ENCODE measurements around the gene PTPA.

Gene PTPA

DNA sequence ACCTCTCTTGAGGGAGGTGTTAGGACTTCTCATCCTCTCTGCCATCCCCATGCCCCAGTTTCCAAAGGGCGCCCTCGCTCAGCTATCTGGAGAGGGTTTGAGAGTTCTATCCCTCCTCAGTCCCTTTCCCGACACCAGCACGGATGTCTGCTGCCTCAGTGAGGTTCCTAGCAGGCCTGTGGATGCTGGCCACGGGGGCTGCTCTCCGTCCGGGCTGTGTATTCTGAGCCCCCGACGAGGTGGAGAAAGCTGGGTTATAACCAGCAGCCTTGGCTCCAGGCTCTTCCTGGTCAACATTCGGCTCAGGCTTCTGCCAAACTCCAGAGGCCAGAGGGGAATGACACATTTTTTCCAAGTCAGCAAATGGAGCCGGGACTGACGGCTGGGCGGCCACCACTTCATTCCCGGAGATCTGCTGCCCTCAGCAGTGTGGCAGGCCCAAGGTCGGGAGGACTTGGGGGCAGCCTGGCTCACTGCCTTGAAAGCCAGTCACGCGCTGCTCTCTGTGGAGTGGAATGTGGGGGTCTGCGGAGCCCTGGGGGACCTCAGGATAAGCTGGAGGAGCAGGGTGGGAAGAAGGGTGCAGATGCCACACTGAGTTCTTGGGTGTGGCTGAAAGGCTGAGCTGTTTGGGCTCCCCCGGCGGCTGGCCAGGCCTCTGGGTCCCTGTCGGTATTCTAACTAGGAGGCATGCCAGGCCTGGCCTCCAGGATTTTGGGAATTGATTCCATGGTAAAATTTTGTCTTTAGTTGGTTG, 27.4 kb downstream of the PTPA start:
- no peak for DNase-seq

DNA sequence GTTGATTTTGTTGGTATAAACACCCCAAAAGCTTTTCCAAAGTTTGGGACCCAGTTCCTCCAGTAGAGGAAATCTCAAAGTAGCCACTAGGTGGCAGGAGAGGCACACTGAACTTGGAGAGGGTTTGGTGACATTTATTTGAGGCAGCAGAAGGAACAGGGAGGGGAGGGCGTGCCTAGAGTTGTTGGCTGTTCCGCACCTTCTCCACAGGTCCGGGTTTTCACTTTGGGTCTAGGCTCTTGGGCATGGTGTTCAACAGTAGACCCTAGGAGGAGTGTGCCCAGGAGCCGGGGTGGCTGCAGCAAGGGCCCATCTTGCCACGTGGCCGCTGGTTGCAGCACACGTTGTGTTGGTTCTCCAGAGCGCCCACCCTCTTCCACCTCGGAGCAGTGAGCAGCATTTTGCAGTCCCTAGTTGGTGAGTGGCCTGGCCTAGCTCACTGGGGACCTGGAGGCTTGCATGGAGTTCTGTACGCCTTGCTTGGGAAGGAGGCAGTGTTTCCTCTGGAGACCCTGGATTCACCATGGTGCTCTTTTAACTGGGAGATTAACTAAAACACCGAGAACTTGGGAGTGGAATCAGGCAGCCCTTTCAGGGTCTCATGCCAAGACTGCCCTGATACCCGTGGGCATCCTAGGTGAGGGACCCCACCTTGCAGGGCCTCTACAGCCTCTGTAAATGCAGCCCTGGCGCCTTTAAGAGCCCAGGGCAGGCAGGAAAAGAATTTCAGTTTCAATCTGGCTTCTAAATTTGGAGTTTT, 28.2 kb downstream of the PTPA start:
- peak; percentile 79 for DNase-seq

DNA sequence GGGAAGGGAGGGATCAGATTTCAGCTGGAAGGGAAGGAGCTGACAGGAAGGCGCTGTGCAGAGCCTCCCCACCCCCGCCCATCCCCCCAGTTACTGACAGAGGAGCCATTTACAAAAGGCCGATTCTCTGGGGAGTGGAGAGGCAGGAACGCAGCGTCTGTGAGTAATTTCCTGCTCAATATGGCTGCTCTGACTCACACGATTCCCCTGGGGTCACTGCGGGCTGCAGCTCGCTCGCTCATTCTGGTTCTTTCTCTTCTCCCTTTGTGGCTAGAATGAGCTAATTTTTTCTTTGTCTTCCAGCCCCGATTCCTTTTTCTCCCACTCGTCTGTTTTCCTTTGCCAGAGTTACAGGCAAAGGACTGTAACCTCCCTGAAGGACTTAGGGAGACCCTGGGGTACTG, 28.8 kb downstream of the PTPA start:
- DNase-seq: peak; percentile 76

DNA sequence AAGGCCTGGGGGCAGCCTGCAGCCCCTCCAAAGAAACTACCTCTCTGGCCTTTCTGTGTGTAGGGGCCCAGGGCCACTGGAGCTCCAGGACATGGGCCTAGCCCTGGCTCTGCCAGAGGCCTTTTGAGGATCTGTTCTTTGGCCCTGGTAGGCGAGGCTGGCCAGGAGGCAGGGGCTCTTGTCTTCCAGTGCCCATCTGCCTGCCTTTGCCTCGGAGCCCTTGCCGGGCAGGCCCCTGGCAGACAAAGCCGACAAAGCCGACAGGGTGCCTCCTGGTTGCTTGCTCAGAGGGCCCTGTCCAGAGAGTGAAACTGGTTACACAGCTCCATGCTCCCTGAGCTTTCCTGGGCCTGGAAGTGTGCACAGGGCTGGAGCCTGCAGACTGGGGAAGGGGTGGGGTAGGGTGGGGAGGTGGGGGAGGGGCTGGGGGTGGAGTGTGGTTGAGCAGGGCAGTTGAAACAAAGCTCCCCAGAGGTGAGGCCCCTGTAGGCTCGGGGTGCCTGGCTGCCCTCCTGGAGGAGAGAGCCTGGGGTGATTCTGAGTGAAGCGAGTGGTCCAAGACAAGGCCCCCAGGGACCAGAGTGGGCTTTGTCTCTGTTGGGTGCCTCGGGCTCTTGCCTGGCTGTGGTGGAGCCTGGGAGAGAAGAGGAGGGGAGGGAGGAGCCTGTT, 29.3 kb downstream of the PTPA start:
- DNase-seq: no peak

DNA sequence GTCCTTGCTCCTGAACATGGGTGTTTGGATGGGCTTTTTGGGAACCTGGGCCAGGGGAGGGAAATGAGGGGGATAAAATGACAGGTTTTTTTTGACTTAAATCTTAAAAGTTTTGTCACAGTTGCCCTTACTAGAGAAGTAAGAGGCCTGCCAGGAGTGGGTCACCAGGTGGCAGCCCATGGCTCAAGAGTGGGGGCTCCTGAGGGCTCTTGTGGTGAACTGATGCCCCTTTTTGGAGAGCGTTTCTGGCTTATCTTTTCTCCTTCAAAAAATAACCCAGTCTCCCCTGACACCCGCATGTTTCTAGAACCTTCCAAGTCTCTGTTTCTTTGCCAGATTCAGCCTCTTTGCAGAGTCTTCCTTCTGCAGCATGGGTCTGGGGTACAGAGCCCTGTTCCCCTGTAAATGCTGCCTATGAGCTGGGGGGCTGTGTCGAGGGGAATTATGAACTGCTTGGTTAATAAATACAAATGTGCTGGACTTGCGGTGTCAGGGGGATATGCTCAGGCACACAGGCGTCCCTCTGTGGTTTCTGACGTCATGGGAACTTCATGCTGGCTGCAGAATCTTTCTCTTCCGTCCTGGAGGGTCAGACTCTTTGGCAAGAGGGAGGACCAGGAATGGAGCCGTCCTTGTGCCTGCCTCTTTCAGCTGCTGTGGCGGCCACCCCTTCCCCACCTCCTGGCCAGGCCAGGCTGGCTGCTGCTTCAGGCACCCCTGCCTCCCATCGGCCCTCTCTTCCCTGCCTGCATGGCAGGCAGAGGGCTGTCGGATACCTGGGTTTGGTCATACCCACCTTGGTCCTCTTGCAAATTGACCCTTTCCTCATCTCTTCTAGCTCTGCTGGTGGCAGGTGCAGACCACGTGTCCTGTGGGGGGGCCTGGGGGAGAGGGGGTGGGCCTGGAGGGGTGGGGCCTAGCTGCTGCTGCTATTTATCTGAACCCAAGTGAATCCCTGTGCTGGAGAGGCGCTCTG, 30.1 kb downstream of the PTPA start:
- DNase-seq: no peak

DNA sequence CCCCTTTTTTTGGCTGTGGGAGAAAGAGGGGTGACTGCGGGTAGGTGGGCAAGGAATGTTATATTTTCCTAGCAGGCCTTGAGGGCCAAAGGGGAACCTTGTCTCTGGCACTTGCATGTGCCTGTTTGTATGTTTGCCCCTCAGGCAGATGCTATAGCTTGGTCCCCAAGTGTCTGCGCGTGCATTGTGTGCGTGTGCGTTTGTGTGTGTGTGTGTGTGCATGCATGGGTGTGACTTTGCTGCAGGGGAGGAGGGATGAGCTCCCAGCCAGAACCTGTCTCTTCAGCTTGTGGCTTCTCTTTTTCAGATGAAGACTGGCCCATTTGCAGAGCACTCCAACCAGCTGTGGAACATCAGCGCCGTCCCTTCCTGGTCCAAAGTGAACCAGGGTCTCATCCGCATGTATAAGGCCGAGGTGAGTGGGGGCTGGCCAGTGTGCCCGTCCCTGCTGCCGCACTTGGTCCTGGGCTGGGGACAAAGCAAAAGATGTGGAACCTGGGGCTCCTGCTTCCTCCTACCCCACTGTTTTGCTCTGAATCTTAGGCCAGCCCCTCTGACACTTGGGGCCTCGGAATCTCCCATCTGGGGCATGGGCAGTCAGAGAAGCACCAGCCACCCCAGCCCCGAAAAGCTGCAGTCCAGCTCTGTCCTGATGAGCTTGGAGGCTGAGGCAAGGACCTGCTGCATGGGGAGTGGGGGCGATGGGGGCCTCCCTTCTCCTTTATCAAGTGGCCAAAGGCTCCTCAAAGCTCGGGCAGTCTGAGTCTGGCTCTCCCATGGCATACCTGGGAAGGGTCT, 31.1 kb downstream of the PTPA start:
- DNase-seq: no peak

DNA sequence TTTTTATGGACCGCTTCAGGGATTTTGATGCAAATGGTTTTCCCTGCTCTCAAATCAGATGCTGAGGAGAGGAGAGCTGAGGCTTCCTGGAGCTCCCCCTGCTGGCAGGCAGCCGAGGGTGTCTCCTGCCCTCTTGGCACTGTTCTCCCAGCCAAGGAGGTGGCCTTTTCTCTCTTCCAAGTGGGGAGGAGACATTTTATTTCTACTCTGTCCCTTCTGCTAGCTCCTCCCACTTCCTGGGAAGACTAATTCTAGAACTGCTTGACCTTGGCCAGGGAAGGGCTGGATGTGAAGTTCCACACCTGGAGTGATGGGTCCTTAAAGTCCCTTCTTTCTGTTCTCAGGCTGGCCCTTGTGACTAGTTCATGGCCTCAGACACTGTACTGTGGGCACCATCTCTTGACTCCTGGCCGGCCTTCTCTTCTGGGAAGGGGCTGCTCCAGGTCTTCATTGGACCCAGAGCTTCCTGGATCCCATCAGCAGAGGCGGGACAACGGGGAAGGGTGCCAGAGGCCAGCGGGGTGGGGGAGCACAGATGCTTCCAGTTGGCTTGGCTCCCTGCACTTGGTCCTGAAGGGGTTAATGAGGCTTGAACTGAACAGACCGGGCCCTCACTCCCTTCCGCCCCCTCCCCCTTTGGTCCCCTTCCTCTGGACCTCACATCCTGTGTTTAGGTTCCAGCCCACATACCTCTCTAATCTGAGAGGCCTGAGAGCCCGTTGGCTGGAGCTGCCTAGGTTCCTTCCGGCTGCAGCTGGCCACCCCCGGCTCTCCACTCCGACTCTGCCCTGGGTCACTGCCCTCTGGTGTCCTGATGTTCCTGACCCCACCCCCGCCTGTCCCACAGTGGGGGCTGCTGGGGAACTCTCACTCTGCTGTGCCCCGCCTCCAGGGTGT, 32.1 kb downstream of the PTPA start:
- DNase-seq: peak; percentile 70

DNA sequence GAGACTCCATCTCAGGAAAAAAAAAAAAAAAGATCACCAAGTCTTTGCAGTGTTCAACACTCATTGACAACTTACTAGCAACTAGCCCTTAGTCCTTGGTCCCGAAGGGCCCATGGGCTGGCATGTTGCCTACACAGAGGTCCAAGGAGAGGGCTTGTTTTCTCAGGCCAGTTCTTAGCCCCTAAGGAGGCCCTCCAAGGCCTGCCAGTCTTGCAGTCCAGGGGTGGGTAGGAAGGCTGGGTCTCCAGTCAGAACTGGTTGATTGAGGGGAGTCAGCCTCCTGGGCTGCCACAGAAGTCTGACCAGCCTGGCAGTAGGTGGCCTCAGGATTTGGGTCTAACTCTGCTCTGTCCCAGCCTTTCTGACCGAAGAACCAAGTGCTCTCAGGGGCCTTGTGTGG, 34.1 kb downstream of the PTPA start:
- DNase-seq: no peak

DNA sequence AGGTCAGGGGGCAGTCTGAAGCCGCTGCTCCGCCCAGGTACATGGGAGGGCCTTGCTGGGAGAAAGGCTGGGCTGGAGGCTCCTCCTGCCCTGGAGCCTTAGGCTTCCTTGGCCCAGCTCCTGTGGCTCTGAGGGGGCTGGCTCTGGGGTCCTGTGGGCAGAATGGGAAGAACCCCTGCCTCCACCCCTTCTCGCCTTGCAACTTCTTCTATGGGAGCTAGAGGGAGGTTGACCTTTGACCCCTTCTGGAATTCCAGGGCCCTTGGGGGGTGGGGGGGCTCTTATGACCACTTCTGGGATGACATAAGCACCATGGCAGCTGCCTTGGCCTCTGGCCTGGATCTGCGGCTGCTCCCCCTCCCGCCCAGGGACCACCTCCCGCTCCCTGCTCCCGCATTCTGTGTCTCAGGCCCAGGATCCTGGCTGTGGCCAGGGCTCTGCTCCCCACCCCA, 34.7 kb downstream of the PTPA start:
- no peak for DNase-seq

DNA sequence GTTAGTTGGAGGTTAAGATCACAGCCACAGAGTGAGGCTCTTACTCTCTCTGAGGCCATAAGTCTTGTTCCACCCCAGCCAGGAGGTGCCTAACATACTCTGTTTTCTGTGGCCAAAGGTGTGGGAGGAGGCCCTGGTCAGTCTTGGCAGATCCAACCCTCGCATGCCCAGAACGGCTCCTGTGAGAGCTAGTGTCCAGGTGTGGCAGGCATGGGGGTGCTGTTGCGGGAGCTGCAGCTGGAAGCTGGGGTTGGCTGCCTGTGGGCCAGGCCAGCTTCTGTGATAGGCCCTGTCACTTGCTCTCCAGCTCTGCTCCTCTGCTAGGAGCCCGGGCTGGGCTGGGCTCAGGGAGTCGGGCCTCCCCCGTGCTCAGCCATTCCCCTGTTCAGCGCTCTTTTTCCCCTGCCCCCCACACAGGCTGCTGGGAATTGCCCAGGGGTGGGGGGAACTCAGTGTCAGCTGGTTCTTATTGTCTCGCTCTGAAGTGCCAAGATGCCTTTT, 35.3 kb downstream of the PTPA start:
- no peak for DNase-seq

DNA sequence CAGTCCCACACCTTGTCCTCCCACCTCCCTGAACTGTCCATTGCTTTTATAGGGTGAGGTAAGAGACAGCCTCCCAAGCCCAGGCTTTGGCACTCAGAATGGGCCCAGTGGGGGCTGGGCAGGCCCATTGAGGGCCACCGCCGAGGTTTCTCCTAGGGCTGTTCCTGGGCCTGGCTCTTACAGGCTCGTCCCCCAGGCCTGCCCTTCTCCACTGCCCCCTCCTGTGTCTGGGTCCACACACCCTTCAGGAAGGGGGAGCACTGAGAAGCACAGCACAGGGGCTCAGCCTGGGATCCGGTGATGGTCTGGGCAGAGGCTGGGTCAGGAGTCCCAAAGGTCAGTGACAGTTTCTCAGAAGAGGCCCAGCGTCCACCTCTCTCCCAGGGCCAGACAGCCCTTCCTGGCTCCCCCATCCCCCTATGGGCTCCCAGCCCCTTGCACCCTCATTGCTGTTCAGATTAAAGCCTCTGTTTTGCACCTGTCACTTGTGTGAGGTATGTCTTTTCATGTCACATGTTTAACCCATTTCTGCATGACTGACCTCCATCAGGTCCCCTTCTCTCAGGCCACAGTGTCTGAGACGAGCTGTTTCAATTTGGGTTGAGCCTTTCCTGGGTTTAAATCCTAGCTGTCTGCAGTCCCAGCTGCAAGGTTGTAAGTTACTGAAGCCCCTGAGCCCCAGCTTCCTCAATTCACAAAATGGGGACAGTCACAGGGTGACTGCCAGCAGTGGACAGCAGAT, 37.4 kb downstream of the PTPA start:
- DNase-seq: no peak

DNA sequence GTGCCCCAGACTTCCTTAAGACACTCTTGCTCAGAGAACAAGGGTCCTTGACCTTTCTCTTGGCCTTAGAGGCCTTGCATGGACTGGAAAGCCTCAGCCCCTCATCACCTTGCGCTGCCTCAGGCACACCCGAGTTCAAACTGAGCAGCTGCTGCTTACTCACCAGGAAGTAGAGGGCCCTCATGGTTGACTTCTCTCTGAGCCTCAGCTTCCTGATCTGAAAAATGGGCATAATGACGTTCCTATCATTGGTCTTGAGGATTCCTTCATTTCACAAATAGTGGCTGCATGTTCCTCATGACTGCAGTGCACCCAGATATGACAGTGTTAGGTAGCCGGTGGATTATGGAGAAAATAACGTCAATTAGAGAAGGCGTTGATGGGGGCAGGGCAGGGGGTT, 38.2 kb downstream of the PTPA start:
- DNase-seq: no peak

DNA sequence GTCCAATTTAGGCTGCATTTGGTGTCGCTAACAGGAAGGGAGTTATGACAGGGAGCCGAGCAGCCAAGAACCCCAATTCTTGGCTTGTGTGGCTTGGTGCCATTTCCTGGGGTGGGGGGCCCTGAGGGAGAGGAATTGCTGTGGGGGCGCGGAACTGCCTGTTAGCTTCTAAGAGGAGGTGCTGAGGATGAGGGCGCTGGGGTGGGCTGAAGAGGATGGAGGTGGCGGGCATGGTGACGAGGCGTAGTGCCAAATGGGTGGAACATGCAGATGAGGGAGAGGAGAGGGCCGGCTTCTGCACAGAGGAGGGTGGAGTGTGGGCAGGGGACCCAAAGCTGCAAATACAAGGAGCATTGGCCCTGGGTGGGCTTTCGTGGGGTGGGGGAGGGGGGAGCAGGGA, 38.9 kb downstream of the PTPA start:
- DNase-seq: no peak

DNA sequence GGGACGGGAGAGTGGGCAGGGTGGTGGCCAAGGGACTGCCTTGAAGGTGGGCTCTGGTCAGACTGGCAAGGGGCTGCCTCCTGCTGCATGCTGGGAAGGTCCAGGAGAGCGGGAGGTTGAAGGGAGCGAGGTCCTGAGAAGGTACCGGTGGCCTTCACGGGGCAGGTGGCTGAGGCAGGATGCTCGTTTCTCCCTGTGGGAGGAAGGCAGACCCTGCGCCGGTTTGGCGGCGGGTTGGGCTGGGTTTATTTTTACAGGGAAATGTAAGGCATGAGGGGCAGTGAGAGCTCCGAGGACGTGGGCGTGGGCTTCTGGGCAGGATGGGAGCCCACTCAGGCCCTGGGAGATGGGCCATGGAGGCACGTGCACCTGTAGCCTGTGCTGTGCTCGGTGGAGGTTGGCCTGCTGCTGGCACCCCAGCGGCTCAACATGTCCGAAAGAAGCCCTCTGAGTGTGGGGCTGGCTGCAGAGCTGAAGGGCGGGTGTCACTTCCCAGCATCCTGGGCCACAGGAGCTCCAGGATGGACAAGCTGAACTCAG, 39.5 kb downstream of the PTPA start:
- no peak for DNase-seq

DNA sequence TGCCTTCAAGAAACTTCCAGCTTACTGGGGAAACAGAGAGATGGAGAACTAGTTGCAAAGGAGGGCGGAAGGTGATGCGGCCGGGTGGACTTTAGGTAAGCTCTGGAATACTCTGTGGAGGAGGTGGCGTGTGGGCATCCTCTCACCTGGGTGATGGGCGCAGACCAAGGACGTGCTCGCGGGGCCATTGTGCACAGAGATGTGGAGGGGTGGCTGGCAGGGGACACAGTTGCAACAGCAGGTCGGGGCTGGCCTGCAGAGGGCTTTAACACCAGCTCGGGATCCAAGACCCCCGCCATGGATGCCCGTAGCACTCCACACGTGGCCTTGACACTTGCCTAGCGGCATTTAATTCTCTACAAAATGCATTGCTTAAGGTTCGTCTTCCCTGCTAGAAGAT, 40.3 kb downstream of the PTPA start:
- DNase-seq: no peak

DNA sequence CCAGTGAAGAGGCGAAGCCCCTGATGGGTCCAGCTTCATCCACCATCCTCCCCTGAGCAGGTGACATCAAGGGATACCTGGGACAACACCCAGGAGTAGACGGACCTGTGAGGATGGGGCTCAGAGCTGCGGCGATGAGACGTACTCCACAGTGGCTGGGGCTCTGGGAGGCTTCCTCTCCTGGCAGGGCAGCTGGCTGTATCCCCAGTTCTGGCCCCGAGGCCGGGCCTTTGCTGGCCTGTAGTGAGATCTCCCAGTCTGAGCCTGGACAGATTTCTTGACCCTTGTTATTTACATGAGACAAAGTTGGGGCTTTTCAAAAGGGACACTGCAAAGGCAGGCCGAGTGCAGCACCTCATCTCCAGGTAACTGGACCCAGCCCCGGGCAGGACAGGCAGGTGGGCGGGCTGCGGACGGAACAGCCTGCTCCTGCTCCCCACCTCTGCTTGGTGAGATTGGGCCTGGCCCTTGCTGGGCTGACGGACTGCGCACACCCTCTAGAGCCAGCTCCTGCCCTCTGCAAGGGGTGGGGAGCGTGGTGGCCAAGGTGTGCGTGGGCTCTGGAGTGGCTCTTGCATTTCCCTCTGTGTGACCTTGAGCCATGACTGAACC, 43.8 kb downstream of the PTPA start:
- DNase-seq: no peak

DNA sequence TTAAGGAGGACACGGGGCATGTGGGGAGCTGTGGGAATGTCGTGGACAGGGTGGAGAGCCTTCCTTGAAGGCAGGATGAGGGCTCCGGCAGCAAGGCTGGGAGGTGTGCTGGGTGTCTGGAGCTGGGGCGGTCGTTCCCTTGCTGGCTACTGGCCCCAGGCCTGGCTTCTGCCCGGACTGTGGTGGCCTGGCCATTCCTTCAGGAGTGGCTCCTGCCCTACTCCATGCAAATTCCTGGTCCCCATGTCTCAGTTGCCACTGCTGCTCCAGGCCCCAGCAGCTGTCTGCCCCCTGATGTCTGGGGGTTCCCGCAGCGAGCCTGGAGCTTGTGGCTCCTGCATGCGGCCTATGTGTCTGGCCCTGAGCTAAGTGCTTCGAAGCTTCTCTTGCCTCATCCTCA, 44.9 kb downstream of the PTPA start:
- DNase-seq: no peak

DNA sequence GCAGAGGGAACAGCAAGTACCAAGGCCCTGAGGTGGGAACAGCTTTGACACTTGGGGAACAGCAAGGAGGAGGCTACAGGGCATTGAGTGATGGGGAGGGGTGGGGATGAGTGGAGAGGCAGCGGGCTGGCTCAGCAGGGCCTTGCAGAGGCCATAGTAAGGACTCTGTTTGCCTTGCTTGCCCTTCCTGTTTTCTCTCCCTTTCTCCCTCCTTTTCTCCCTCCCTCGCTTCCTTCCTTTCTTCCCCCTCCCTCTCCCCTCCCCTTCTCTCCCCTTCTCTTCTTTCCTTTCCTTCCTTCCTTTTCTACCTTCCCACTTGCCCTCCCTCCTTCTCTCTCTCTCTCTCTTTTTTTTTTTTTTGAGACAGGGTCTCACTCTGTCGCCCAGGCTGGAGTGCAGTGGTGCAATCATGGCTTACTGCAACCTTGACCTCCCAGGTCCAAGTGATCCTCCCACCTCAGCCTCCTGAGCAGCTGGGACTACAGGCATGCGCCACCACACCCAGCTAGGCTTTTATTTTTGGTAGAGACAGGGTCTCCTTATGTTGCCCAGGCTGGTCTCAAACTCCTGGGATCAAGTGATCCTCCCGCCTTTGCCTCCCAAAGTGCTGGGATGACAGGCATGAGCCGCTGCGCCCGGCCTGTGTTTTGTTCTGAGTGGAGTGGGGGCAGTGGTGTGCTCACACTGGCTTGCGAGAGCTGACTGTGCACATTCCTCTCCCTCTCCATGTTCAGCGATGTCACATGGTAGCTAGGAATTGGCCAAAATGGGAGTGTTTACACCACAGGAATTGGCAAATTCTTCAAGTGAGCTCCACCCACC, 49.7 kb downstream of the PTPA start:
- no peak for DNase-seq
